Hematopoietic multipotent progenitor cell treated with erythropoietin and hydrocortisone succinate and interleukin-3 and kit ligand, for 15 days (in vitro differentiated cells): Measurements from ENCODE around the gene TTC32.

Experiments
- DNase-seq: peaks from one replicate; pipeline ENCODE4 v3.0.0-alpha.2; 2015; ENCODE audit warnings: low spot score

TTC32 gene

GRCh38 chr2:19876751-19877150 lies 25.0 kb downstream of the TTC32 start:
- no peak for DNase-seq

GRCh38 chr2:19875280-19875679 lies 26.5 kb downstream of the TTC32 start:
- DNase-seq = no peak

GRCh38 chr2:19874726-19875125 lies 27.1 kb downstream of the TTC32 start:
- no peak for DNase-seq

GRCh38 chr2:19873014-19873413 lies 28.8 kb downstream of the TTC32 start:
- no peak for DNase-seq

GRCh38 chr2:19872302-19872701 lies 29.5 kb downstream of the TTC32 start:
- no peak for DNase-seq

GRCh38 chr2:19871836-19872235 lies 29.9 kb downstream of the TTC32 start:
- no peak for DNase-seq

GRCh38 chr2:19870792-19871191 lies 31.0 kb downstream of the TTC32 start:
- no peak for DNase-seq

- DNase-seq = no peak
These were observed 32.8 kb downstream of the TTC32 start for GRCh38 chr2:19868701-19869580.

GRCh38 chr2:19868224-19868623 lies 33.6 kb downstream of the TTC32 start:
- DNase-seq = no peak

GRCh38 chr2:19866771-19867170 lies 35.0 kb downstream of the TTC32 start:
- DNase-seq = no peak

GRCh38 chr2:19865151-19865550 lies 36.6 kb downstream of the TTC32 start:
- no peak for DNase-seq

- DNase-seq = no peak
These were observed 37.4 kb downstream of the TTC32 start for GRCh38 chr2:19864381-19864780.

GRCh38 chr2:19863303-19864041 lies 38.3 kb downstream of the TTC32 start:
- DNase-seq = peak; percentile 70

- DNase-seq = no peak
These were observed 40.0 kb downstream of the TTC32 start for GRCh38 chr2:19861813-19862212.

- DNase-seq = no peak
These were observed 41.8 kb downstream of the TTC32 start for GRCh38 chr2:19860022-19860421.

GRCh38 chr2:19859565-19859964 lies 42.2 kb downstream of the TTC32 start:
- DNase-seq = no peak

GRCh38 chr2:19857806-19858205 lies 44.0 kb downstream of the TTC32 start:
- DNase-seq = no peak

GRCh38 chr2:19857100-19857499 lies 44.7 kb downstream of the TTC32 start:
- no peak for DNase-seq

- DNase-seq = no peak
These were observed 46.0 kb downstream of the TTC32 start for GRCh38 chr2:19855542-19856431.

GRCh38 chr2:19854596-19855541 lies 46.9 kb downstream of the TTC32 start:
- no peak for DNase-seq

- no peak for DNase-seq
These were observed 50.6 kb downstream of the TTC32 start for GRCh38 chr2:19851116-19851695.
